Right atrium auricular region (tissue), 2 donors: ENCODE data around the gene AGAP1. TPM values are rescaled to one million over a fixed set of nuclear protein-coding genes. Genes with fewer than 3 reads are reported as not detected.
A peak's percentile ranks its signal among the peaks of the same experiment; 100 is the strongest.

Experiments used
- DNase-seq: peaks from one replicate; pipeline ENCODE4 v3.0.0-alpha.2; 2019; ENCODE audit warnings: low spot score
- H3K27ac ChIP-seq, 2 donors: fragments of 200-600 bp; sonication (generic); 1 replicate in 1 of 2; 2 replicates in 1 of 2; pipeline ENCODE4 v1.5.1; 2016 to 2019
- H3K27me3 ChIP-seq, 2 donors: fragments of 200-600 bp; sonication (generic); one replicate each; pipeline versions ENCODE4 v1.5.1 to v1.6.0; 2017 to 2019
- H3K36me3 ChIP-seq: fragments of 200-600 bp; sonication (generic); one replicate; pipeline ENCODE4 v1.5.1; 2016
- H3K4me1 ChIP-seq, 2 donors: fragments of 200-600 bp; sonication (generic); one replicate each; pipeline versions ENCODE4 v1.5.1 to v1.6.0; 2017 to 2019
- H3K4me3 ChIP-seq, 2 donors: fragments of 200-600 bp; sonication (generic); 1 replicate in 1 of 2; 2 replicates in 1 of 2; pipeline ENCODE4 v1.5.1; 2017 to 2019; ENCODE audit warnings: mild to moderate bottlenecking in 1 of 2, moderate library complexity in 1 of 2
- H3K9me3 ChIP-seq, 2 donors: fragments of 200-600 bp; sonication (generic); one replicate each; pipeline ENCODE4 v1.5.1; 2019
- total RNA-seq, 2 donors: library from RNA; depleted of rRNA; stranded (reverse); fragments of >200 nt; gene quantifications; one replicate each; pipeline ENCODE4 v1.1.0, GENCODE V29; 2016
- TF ChIP-seq, protein P1 (sequence below), 2 donors: fragments of 200-600 bp; sonication (generic); IDR thresholded peaks; one replicate each; pipeline ENCODE4 v1.5.1; 2019; ENCODE audit warnings: antibody characterized with exemption in 2 of 2

Gene AGAP1
- total RNA-seq, 2 donors from 2014 or later: 11.6 to 17.2 TPM

DNA sequence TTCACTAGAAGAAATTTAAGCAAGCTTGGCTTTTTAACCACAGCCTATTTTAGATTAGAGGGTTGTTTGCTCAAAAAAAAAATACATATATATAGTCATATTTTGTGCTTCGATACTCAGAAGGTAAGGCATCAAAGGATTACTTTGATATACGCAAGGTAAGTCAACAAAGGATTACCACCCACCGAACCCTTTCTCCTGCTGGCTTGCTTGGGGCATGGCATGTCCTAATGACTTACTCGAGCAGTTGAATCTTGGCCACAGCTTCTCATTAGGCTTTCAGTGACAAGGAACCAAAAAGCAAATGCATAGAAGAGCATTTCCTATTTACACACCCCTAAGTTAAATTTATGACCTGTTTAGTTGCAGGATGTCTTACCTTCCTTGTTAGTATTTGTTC lies 295.7 kb downstream of the AGAP1 start:
- no peaks in the 10 kb centered on the region for H3K27me3 ChIP-seq

DNA sequence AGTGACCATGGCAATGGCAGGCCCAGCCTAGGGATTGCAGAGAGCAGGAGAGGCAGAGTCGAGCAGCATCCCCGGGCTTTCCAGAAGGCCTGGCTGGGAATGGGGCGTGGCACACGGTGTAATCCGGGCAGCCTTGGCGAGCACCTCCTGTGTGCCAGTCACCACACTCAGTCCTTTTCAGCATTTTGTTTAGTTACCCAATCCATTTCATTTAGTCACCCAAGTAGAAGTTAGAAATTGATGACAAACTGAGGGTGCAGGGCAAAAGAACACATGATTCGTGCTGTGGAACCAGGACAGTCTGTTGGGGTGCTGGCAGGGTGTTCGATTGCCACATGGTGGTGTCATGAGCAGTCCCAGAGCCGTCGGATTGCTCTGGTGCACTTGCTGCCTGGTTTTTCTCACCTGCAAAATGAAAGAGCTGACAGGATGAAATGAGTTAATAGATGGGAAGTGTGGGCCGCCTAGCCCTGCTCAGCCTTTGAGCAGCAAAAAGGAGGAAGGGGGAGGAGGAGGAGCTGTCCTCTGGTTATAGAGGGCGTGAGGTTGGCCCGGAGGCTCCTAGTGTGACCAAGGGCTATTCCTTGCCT lies 299.4 kb downstream of the AGAP1 start:
- TF ChIP-seq, protein P1, sequence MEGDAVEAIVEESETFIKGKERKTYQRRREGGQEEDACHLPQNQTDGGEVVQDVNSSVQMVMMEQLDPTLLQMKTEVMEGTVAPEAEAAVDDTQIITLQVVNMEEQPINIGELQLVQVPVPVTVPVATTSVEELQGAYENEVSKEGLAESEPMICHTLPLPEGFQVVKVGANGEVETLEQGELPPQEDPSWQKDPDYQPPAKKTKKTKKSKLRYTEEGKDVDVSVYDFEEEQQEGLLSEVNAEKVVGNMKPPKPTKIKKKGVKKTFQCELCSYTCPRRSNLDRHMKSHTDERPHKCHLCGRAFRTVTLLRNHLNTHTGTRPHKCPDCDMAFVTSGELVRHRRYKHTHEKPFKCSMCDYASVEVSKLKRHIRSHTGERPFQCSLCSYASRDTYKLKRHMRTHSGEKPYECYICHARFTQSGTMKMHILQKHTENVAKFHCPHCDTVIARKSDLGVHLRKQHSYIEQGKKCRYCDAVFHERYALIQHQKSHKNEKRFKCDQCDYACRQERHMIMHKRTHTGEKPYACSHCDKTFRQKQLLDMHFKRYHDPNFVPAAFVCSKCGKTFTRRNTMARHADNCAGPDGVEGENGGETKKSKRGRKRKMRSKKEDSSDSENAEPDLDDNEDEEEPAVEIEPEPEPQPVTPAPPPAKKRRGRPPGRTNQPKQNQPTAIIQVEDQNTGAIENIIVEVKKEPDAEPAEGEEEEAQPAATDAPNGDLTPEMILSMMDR (IDR thresholded peaks at IDR 0.05): peak in 1 of 2 donors; percentile 51
- peaks cover 3% of the 10 kb centered on the region for H3K36me3 ChIP-seq
- no peak overlapping the region for H3K4me3 ChIP-seq
- no peak overlapping the region for H3K27ac ChIP-seq
- no peaks in the 10 kb centered on the region for H3K4me1 ChIP-seq
- DNase-seq: no peak
- H3K27me3 ChIP-seq: no peaks in the 10 kb centered on the region
- no peaks in the 10 kb centered on the region for H3K9me3 ChIP-seq

More for the DNA sequence above, 295.7 kb downstream of the AGAP1 start:
- Histone ChIP-seq H3K36me3 (no peaks in the 10 kb centered on the region), H3K9me3 (no peaks in the 10 kb centered on the region), H3K4me3 (no peak overlapping the region), H3K4me1 (no peaks in the 10 kb centered on the region), H3K27ac (no peak overlapping the region)
- TF ChIP-seq, protein P1 (IDR thresholded peaks at IDR 0.05): no peak
- no peak for DNase-seq

DNA sequence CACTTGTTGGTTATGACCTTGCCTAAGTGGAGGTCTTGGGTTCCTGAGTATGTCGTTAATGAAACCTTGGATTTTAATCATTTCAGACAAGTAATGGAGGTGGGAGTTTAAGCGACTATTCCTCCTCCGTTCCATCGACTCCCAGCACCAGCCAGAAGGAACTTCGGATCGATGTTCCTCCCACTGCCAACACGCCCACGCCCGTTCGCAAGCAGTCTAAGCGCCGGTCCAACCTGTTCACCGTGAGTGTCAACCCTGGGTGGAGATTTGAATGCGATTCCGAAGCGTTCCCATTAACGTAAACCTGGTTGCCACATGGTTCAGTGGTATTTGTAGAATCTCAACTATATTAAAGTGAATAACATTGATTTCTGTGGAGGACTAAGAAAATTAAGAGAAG lies 305.4 kb downstream of the AGAP1 start:
- H3K4me1 ChIP-seq: no peaks in the 10 kb centered on the region
- no peak overlapping the region for H3K27ac ChIP-seq
- H3K36me3 ChIP-seq: peaks cover 29% of the 10 kb centered on the region
- H3K9me3 ChIP-seq: no peaks in the 10 kb centered on the region
- H3K4me3 ChIP-seq: no peak overlapping the region
- H3K27me3 ChIP-seq: no peaks in the 10 kb centered on the region
- DNase-seq: no peak
- TF ChIP-seq, protein P1 (IDR thresholded peaks at IDR 0.05): no peak

DNA sequence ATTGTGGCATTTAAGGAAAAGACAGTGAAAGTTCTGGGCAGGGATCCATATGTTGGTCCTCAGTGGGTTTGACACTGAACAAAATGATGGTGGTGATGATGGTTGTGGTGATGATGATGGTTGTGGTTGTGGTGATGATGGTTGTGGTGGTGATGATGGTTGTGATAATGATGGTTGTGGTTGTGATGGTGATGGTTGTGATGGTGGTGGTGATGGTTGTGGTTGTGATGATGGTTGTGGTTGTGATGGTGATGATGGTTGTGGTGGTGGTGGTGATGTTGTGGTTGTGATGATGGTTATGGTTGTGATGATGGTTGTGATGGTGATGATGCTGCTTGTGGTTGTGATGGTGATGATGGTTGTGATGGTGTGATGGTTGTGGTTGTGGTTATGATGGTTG lies 308.7 kb downstream of the AGAP1 start:
- H3K27me3 ChIP-seq: no peaks in the 10 kb centered on the region
- no peak overlapping the region for H3K4me3 ChIP-seq
- TF ChIP-seq, protein P1 (IDR thresholded peaks at IDR 0.05): no peak
- H3K9me3 ChIP-seq: no peaks in the 10 kb centered on the region
- no peak for DNase-seq
- no peaks in the 10 kb centered on the region for H3K4me1 ChIP-seq
- H3K36me3 ChIP-seq: peaks cover 35% of the 10 kb centered on the region
- H3K27ac ChIP-seq: no peak overlapping the region

DNA sequence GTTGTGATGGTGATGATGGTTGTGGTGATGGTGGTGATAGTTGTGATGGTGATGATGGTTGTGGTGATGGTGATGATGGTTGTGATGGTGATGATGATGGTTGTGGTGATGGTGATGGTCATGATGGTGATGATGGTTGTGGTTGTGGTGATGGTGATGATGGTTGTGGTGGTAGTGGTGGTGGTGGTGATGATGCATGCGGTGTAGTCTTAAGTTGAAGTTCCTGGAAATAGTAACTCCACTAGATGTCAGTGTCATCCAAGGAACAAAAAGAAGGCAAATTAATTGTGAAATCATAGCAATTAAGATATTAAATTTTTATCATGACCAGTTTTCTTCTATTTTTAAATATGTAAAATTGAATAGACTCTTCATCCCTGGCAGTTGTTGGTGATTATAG lies 309.2 kb downstream of the AGAP1 start:
- Histone ChIP-seq H3K27me3 (no peaks in the 10 kb centered on the region), H3K27ac (no peak overlapping the region), H3K9me3 (no peaks in the 10 kb centered on the region), H3K4me1 (no peaks in the 10 kb centered on the region), H3K4me3 (no peak overlapping the region), H3K36me3 (peaks cover 37% of the 10 kb centered on the region)
- TF ChIP-seq, protein P1 (IDR thresholded peaks at IDR 0.05): peak in 1 of 2 donors; percentile 45
- no peak for DNase-seq

DNA sequence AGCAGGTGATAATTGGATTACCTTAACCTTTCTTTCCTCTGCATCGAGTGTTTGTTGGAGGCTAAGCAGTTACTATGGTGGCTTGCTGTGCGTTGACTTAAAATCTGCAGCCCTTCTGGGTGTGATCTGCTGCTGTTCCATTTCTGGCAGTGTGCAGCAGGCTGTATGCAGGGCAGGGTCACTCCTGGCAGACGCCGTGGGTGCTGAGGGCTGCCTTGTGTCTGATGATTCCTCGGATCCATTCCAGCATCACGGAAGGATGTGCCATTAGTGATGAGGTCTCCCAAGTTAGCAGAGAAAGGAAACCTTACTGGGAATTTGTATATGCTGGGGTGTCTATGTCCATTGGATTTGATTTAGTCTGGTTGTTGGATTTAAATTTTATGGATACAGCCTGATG lies 310.8 kb downstream of the AGAP1 start:
- TF ChIP-seq, protein P1 (IDR thresholded peaks at IDR 0.05): no peak
- no peak for DNase-seq
- H3K9me3 ChIP-seq: no peaks in the 10 kb centered on the region
- H3K4me1 ChIP-seq: no peaks in the 10 kb centered on the region
- no peaks in the 10 kb centered on the region for H3K27me3 ChIP-seq
- H3K36me3 ChIP-seq: peaks cover 34% of the 10 kb centered on the region
- H3K4me3 ChIP-seq: no peak overlapping the region
- H3K27ac ChIP-seq: no peak overlapping the region
